Fibroblast of skin of right biceps (primary cell): ENCODE measurements around the gene CCDC92.

Source experiments
- DNase-seq: peaks from one replicate; pipeline ENCODE4 v3.0.0-alpha.2; 2013

CCDC92 gene

DNA sequence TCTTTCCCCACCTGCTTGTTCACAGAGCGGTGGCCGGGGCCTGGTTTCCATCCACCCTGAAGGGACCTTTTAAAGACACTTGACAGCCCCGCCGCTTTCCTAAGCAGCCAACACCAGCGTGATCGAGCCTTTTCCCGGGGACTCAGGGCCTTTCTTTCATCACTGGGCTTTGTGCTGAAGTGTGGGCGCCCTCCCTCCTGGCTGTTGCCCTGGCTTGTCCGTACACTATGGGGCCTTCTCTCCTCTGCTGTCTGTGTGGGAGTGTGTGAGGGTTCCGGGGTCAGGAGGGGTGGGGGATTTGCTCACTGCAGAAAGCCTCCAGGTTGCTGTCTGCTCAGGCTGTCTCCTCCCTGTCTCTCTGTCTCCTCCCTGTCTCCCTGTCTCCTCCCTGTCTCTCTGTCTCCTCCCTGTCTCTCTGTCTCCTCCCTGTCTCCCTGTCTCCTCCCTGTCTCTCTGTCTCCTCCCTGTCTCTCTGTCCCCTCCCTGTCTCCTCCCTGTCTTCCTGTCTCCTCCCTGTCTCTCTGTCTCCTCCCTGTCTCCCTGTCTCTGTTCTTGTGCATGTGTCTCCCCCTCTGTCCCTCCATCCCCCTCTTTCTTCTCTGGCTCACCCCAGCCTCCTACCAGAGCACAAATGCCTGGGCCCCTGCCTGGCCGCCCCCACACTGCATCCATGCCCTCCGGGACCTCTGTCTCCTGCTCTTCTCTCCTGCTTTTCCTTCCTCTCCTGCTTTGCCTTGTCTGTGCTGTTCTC, 64.7 kb downstream of the CCDC92 start:
- peak; percentile 67 for DNase-seq

DNA sequence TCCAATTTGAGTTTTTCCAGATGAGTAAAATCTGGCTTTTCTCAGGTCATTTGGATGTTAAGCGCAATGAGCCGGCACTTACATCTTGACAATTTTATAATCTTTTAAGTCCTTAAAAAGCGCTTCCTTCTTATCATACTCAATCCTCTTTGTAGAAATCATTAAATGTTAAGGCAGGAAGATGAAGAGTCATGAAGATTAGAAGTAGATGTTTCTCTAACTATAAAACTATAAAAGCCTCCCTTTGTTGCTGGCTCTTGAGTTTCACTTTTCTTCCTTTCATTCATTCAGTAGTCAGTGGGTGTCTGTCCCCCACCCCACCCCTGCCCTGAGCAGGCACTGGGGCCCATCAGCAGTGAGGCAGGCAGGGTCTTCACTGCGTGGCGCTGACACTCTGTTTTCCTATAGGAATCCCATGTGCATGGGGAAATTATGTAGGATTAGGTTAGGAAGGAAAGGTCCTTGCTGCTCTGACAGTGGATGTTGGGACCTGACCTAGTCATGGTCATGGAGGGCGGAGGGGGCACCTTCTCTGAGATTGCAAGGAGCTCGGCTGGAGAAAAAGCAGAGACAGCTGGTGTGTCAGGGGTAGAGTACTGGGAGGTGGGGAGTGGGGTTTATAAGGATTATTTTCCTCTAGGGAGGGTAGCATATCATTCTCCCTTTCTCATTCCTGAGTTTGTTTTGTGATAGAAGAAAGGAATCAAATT, 65.8 kb downstream of the CCDC92 start:
- DNase-seq, result no peak

GRCh38 chr12:123905319-123905925, 67.2 kb downstream of the CCDC92 start:
- peak; percentile 87 for DNase-seq

GRCh38 chr12:123903301-123904065, 69.1 kb downstream of the CCDC92 start:
- no peak for DNase-seq

DNA sequence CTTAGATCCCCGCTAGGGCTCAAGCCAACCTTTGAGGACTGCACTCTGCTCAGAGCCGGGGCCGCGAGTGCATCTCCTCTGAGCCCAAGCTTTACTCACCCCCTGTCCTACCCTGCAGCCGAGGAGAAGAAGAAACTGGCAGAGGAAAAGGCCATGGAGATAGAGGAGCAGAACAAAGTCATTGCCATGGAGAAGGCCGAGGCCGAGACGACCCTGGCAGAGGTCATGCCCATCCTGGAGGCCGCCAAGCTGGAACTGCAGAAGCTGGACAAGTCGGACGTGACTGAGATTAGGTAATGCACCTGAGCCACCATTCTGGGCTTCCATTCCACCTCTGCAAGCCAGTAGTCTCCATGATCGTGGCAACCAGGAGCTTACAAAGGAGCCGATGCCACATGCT, 69.8 kb downstream of the CCDC92 start:
- DNase-seq, result no peak

DNA sequence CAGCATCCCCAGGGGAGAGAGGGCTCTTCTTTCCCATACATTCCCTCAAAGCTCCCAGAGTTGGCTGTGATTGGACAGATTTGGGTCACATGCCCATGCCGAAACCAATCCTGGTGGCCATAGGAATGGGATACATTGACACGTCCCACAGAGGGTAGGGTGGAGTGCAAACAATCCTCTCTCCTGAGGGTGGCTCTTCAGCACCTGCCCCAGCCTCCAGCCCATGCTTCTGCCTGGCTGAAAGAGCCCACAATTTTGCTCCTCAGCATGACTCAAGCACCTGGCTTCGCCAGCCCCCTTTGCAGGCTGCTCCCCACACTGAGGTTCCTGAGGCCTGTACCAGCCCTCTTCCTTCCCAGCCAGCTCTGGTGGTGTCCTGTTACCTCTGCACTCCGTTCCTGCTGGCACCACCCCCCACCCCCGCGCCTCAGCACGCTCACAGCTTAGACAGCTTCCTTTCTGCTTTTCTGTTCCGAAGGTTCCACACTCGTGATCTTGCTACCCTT, 71.7 kb downstream of the CCDC92 start:
- peak; percentile 52 for DNase-seq

DNA sequence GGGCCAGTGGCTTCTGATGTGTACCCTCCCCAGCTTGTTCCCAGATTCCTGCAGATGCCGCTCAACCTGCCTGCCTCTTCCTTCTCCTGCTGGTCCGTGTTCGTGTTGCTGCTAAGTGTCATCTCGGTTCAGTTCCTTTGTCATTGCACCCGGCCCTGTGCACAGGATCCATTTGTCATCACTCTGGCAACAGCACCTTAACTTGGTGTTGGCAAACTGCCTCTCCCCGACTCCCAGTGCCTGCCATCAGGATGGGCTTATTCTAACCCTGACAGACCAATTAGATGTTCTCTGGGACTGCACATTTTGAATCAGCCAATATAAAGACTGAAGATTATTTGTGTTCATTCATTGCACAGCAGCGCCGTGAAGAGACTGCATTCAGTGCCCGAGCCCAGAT, 73.3 kb downstream of the CCDC92 start:
- no peak for DNase-seq

GRCh38 chr12:123898673-123899072, 74.0 kb downstream of the CCDC92 start:
- DNase-seq, result no peak

DNA sequence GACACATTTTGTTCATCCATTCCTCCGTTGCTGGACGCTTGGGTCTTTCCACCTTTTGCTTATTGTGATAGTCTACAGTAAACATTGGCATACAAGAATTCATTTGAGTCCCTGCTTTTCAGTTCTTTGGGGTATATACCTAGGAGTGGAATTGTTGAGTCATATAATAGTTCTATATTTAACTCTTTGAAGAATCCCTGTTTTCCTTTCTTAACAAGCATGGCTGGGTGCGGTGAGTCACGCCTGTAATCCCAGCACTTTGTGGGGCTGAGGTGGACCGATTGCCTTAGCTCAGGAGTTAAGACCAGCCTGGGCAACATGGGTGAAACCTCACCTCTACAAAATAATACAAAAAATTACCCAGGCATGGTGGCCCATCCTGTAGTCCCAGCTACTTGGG, 75.4 kb downstream of the CCDC92 start:
- DNase-seq, result peak; percentile 91

DNA sequence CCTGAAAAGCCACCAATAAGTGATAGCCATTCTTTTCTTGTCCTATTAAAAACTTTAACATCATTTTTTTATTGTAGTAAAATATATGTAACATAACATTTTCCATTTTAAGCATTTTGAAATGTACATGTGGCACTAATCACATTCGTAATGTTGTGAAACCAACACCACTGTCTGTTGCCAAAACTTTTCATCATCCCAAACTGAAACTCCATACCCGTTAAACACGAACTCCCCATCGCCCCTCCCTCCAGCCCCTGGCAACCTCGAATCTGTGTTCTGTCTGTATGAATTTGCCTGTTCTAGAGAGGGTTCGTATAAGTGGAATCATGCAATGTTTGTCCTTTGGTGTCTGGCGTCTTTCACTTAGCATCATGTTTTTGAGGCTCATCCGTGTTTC, 75.9 kb downstream of the CCDC92 start:
- peak; percentile 83 for DNase-seq

DNA sequence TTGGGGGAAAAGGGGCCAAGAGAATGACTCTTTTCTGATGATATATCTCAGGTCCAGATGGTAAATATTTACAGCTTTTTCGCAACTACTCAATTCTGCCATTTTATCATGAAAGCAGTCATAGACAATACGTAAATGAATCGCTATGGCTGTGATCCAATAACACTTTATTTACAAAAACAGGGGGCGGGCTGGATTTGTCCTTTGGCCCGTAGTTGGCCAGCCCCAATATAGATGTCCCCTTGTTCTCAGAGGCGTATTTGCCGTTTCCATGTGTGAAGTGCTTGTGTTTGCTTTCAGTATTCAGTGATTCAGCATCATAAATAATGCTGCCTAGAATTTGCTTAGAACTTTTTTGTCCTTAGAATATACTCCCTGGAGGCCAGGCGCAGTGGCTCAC, 77.2 kb downstream of the CCDC92 start:
- no peak for DNase-seq

- DNase-seq, result peak; percentile 48
Measured at GRCh38 chr12:123894823-123895345, 77.7 kb downstream of the CCDC92 start.

GRCh38 chr12:123893276-123893675, 79.4 kb downstream of the CCDC92 start:
- no peak for DNase-seq

GRCh38 chr12:123892853-123893252, 79.8 kb downstream of the CCDC92 start:
- no peak for DNase-seq

DNA sequence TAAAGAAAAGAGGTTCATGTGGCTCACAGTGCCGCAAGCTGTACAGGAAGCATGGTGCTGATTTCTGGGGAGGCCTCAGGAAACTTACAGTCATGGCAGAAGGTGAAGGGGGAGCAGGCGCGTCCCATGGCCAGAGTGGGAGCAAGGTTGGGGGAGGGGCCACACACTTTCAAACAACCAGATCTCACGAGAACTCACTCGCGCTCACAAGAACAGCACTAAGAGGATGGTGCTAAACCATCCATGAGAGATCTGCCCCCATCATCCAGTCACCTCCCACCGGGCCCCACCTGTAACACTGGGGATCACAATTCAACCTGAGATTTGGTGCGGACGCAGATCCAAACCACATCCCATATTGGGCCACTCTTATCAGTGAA, 80.5 kb downstream of the CCDC92 start:
- DNase-seq, result no peak

DNA sequence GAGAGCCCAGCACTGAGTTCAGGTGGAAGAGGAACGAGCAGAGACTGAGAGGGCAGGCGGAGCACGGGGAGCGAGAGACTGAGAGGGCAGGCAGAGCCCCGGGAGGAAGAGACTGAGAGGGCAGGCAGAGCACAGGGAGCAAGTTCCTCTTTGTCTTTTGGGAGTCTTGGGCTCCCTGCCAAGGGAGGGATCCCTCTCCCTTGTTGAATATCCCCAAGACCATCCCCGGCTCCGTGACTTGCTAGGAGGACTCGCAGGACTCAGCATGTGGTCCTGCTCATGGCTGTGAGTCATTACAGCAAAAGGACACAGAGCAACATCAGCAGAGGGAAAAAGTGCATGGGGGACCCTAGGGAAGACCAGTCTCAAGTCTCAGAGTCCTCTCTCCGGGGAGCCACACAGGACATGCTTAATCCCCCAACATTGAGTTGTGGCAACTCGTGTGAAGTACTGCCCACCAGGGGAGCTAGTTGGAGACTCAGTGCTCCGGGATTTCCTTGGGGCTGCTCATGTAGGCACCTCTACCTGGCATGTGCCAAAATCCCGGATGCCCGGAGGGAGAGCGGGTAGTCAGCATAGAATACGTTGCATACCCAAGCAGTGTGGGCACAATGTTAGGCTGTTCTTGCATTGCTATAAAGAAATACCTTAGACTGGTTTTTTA, 81.0 kb downstream of the CCDC92 start:
- peak; percentile 59 for DNase-seq

DNA sequence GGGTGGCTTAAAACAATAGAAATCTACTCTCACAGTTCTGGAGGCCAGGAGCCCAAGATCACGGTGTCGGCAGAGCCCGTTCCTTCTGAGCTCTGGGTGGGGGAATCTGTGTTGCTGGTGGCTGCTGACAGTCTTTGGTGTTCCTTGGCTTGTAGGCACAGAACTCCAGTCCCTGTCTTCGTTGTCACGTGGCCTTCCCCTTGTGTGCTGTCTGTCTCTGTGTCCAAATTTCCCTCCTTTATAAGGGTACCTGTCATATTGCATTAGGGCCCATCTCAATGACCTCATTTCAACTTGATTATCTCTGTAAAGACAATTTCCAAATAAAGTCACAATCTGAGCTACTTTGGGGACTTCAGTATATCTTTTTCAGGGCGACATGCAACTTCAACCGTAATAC, 81.6 kb downstream of the CCDC92 start:
- no peak for DNase-seq

- DNase-seq, result no peak
Measured at GRCh38 chr12:123890536-123890902, 82.1 kb downstream of the CCDC92 start.

- no peak for DNase-seq
Measured at GRCh38 chr12:123889848-123890535, 82.6 kb downstream of the CCDC92 start.

DNA sequence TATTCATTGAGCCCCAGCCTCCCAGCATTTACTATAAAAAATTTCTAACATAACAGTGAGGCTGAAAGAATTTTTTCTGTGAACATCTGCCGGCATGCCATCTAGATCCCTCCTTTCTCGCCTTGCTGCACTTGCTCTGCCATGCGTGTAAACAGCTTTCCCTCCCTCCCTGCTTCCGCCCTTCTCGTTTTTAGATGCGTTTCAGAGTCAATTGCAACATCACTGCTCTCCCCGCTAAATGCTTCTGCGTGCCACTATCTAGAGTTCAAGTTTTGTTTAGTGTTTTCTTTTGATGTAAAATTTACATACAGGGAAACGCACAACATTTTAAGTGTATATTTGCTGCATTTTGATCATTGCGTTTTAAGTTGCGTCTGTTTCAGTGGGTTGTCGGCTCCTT, 83.6 kb downstream of the CCDC92 start:
- DNase-seq, result no peak

DNA sequence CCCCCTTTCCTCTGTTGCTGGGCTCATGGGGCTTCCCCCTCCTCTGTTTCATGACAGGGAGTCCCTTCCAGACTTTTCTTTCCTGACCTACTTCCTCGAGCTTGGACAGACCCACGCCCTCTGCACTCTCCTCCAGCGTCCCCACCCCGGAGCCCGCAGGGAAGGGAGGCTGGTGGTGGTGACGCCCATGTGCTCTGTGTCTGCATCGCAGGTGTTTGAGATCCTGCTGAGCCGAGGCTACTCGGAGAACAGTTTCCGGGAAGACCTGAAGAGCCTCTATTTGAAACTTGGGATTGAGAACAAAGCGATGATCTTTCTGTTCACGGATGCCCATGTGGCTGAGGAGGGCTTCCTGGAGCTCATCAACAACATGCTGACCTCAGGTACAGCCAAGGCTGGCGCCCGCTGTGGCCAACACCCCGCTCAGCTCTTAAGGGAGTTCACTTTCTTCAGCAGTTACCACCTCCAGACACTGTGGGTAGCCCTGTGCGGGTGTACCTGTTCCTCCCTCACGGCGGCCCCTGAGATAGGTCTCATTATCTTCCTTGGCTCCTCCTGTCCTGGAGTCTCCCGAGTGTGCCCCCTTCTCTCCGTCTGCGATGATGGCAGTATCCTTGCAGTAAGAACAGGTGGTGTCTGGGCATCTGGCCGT, 85.6 kb downstream of the CCDC92 start:
- no peak for DNase-seq
